ENCODE data around the gene DYNLT3.

- TF ChIP-seq CTCF (IDR thresholded peaks at IDR 0.05; ENCODE audit: poor library complexity): no peak
- no peak for TF ChIP-seq EZH2 (IDR thresholded peaks at IDR 0.05; ENCODE audit: borderline replicate concordance)
- no peak for TF ChIP-seq EZH2phosphoT487 (IDR thresholded peaks at IDR 0.05; ENCODE audit: low read depth, severe bottlenecking, unreplicated experiment)
These were observed 40.6 kb upstream of the DYNLT3 start for GRCh38 chrX:37888010-37888409.

Measured in hepatocyte (in vitro differentiated cells).